SKM-1 (cell line): ENCODE results near the gene IRS1.
A peak's percentile ranks its signal among the peaks of the same experiment; 100 is the strongest.

Experiments
- DNase-seq: peaks from one replicate; lab custom pipeline; 2025; ENCODE audit not compliant: unreplicated experiment; lab: John Stamatoyannopoulos, UW

Gene IRS1

GRCh38 chr2:226791487-226792081 is 8.0 kb downstream of the IRS1 start:
- peak; percentile 65 for DNase-seq

GRCh38 chr2:226791056-226791486 is 8.5 kb downstream of the IRS1 start:
- no peak for DNase-seq

- no peak for DNase-seq
Measured at GRCh38 chr2:226790431-226790830, 9.2 kb downstream of the IRS1 start.

DNA sequence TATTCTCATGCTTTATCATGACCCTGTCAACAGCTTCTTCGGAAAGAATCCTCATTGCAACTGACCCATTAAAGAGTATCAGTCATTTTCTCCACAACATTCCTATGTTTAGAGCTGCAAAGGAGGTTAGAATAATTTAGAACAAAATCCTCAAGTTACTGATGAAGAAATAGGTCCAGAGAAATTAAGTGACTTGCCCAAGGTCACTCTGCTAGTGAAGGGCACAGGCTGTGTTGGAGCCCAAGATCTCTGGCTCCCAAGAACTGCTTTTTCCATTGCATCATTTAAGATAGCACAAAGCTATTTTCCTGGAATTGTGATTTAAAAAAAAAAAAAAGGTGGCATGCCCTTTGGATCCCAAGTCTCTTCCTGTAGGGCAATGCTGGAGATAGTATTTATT is 9.6 kb downstream of the IRS1 start:
- DNase-seq: no peak

GRCh38 chr2:226788881-226789490 is 10.6 kb downstream of the IRS1 start:
- DNase-seq: no peak

DNA sequence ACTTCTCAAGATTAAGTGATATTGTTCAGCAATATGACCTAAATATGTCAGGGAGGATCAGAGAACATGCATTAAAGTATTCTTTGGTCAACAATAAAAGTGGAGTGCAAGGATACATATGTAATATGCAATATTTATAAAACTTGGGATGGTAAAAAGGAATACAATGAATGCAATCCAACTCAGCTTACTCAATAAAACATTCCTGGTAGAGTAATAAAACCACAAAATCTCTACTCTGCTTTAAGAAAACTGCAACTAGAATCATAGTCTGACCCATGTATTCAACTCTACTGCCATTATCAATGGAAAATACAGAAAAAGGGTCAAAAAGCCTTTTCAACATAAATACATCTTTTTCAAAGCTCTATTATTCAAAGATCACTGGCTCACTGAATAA is 11.6 kb downstream of the IRS1 start:
- DNase-seq: no peak

DNA sequence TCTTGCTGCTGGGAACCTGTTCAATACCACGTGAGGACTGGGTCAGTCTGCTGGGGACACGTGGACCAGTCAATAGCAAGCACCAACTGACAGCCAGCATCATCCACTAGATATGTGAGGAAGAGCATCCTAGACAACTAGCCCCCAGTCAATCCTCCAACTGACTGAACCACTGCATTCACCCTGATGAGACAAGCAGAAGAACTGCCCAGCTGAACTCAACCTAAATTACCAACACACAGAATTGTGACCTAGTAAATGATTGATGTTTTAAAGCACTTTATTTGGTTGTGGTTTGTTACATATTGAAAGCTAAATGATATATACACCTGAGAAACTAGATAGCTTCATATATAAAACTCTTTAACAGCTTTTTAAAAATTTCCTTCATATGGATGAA is 15.7 kb downstream of the IRS1 start:
- no peak for DNase-seq

DNA sequence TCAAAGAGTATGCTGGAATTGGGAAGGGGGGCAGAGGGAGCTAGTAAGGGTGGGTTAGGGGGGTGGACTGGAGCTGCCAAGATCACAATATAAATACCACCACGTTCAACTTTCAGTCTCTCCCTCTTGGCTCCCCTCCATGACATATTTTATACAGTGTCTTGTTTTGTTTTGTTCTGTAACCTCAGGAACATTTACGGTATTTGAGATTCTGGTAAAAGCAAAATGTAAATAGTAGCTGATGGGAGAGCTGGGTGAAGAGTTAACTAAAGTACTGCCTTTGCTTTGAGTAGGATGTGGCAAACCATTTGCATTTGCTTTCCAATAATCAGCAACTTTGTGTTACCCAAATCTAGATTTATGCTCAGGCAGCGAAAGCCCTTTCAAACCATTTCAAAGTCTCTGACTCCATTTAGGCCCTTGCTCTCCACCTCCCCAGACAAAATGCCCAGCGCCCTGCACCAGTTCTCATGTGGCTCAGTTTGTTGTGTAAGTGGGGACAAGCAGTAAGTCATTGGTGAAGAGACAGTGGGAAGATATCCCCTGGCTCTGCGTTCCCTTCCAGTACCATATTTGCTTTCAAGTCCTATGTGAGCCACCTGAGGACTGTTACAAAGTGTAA is 17.4 kb downstream of the IRS1 start:
- DNase-seq: no peak

DNA sequence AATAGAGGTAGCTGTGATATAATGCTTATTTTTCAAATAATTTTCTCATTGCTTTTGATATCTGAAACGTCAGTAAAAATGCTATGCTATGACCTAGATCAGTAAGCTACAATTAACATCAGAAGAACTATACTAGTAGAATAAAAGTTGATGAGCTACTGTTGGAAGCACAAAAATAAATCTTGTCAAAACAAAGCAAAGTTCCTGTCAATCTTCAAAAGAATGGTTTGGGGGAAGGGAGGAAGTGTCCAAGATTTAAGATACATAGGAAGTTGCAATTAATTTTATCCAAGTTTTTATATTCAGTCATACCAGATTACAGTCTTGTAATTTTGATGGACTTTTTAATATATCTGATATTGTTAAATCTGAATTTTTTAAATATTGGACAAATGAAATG is 19.2 kb downstream of the IRS1 start:
- DNase-seq: no peak

GRCh38 chr2:226777611-226778010 is 22.0 kb downstream of the IRS1 start:
- no peak for DNase-seq

DNA sequence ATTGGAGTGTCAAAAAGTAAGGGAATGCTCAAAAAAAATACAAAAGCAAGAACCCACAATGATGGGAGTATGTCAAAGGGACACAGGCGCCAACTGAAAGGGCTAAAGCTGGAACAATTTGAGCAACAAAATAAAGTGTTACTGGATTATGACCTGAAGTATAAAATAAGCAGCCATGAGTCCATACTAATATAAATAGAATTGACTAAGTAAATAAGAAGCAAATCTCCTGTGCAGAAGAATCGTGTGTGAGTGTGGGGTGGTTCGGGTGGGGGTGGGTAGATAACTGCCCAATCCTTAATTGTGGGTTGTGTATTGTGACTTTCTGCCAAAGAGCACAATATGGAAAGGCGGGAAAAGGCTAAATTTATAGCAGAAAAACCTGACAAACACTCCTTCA is 23.5 kb downstream of the IRS1 start:
- DNase-seq: no peak

- no peak for DNase-seq
Measured at GRCh38 chr2:226775032-226775509, 24.5 kb downstream of the IRS1 start.

DNA sequence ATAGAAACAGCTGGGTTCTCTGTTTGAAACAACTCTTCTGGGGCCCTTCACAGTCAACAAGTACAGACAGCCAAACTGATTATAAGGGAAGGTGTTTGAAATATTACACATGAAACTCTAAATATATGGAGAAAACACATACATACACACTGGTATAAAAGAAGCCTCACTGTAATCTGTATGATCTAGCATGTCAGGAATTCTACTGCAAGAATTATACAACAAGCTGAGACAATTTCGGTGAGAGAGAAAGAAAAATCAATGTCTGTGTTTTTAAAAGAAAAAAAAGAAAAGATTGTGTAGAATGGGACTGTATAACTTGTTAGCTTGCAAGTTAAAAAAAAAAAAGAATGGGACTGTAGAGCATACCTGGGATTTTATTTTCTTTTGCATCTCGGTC is 26.3 kb downstream of the IRS1 start:
- DNase-seq: no peak

- peak; percentile 43 for DNase-seq
Measured at GRCh38 chr2:226772389-226773179, 27.0 kb downstream of the IRS1 start.

GRCh38 chr2:226771067-226771466 is 28.6 kb downstream of the IRS1 start:
- no peak for DNase-seq

DNA sequence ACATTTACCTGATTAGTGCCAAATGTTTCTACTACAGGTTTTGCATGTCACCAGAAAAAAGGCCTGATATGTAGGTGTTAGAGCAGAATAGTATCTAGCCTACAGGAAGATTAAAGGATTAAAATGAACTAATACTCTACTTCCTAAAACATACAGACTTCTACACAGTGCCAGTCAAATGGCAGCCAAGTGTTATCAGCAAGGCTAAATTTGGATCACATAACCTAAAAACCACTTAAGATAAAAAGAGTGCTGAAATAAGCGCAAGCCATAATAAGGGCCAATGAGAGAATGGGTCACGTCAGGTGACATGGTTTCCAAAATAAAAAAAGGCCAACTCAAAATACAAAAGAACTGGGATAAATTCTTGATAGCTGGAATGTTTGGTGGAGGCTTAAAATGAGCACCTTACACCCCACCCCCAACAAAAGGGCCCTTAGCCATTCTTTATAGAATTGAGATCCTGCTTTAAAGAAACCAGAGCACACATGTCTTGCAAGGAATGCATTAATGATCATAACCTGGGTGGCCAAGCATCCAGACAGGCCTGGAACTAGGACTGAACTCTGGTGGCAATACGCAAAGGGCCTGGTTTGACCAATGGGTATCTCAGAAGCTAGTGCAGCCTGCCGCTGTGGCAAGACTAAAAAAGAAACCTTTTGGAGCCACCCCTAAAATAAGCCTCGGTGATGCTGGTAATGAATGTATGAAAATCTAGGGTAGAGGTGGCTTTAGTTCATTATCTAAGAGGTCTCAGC is 32.4 kb downstream of the IRS1 start:
- DNase-seq: no peak

DNA sequence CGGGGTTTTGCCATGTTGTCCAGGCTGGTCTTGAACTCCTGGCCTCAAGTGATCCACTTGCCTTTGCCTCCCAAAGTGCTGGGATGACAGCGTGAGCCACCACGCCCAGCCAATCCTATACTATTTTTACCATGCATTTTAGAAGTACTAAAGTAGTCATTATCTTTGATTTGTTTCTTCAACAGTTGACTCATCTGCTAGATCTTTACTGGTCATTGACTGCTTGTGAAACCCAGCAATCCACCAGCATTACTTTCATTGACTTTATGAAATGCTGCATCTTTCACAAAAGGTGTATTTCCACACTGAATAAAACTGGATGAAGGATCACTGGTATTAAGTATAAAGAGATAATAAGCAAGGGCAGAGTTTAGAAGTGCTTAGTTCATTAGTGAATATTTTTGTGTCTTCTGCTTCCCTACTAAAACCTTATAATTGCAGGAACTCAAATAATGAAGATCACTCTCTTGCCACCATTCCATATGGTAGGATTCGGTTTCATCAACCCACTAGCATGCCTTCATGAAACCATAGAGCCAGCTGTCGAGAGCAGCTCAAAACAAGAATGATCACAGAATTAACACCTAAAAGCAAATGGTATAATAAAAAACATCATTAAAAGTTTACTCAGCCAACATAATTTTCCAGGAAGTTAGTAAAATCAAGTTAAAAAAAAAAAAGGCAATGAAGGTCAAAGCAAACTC is 33.1 kb downstream of the IRS1 start:
- no peak for DNase-seq

DNA sequence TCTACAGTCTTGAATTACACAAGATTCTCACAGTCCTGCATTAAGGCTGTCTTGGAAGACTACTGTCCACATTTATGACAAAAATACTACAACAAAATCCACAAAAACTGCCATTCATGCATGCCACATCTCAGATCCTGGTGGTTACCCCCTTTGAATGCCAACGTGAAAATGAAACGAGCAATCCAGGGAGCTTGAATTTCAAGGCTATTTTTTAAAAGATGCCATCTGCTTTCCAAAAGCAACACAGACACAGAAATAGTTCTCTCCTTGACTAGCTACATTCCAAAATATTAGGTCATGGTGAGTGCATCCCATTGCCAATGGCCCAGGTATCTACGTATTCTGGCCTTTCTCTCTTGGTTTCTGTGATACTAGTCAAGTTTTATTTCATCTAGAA is 36.3 kb downstream of the IRS1 start:
- no peak for DNase-seq

GRCh38 chr2:226761195-226761583 is 38.4 kb downstream of the IRS1 start:
- DNase-seq: no peak

GRCh38 chr2:226760412-226761194 is 39.0 kb downstream of the IRS1 start:
- DNase-seq: no peak
